OCI-LY3 (cell line): ENCODE results near the gene ASTL.

ENCODE experiments used
- EZH2phosphoT487 ChIP-seq: fragments of 200-600 bp; shearing (Covaris generic); IDR thresholded peaks from 2 replicates; pipeline ENCODE4 v1.6.1; 2018; ENCODE audit warnings: antibody characterized with exemption, mixed run types, low read depth
- TF ChIP-seq, protein P1 (sequence below): fragments of 200-600, 300-600 bp; sonication (generic); IDR thresholded peaks from 2 replicates; pipeline ENCODE4 v1.5.1; 2014; ENCODE audit warnings: antibody characterized with exemption, low read length, low read depth

DNA sequence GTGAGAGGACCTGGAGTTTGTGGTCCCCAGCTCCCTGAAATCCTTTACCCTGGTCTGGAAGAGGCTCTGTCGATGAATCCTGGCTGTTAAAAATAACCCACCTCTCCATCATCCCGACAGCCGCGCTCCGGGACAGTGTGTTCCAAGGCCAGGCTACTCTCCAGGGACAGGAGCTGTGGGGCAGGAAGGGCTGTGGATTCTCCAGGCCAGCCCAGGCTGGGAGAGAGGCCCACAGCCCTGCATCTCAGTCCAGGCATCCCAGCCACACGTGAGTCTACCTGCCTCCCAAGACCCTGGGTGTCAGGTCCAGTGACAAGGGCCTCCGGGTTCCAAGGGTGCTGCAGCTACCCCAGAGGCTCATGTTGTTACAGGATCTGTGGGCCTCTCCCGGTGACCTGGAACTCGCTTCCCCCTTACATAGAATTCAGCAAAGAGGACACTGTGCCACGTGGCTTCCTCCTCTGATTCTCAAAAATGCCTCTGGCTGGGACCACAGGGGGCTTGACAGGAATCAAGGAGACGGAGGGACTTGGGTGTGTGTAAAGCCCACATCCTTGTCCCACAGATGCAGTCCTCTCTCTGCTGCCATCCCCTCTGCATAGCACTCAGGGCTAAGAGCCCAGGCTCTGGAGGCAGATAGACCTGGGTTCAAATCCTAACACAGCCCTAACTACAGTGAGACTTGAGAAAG, 39.3 kb downstream of the ASTL start:
- TF ChIP-seq, protein P1, sequence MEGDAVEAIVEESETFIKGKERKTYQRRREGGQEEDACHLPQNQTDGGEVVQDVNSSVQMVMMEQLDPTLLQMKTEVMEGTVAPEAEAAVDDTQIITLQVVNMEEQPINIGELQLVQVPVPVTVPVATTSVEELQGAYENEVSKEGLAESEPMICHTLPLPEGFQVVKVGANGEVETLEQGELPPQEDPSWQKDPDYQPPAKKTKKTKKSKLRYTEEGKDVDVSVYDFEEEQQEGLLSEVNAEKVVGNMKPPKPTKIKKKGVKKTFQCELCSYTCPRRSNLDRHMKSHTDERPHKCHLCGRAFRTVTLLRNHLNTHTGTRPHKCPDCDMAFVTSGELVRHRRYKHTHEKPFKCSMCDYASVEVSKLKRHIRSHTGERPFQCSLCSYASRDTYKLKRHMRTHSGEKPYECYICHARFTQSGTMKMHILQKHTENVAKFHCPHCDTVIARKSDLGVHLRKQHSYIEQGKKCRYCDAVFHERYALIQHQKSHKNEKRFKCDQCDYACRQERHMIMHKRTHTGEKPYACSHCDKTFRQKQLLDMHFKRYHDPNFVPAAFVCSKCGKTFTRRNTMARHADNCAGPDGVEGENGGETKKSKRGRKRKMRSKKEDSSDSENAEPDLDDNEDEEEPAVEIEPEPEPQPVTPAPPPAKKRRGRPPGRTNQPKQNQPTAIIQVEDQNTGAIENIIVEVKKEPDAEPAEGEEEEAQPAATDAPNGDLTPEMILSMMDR = no peak
- no peak for TF ChIP-seq EZH2phosphoT487
